Osteoblast (primary cell): Measurements from ENCODE around the gene ZSCAN5C. TPM values are rescaled to one million over a fixed set of nuclear protein-coding genes. Genes with fewer than 3 reads are reported as not detected.
A peak's percentile ranks its signal among the peaks of the same experiment; 100 is the strongest.
"Not testable (repeated sequence)": the region's sequence is repeated elsewhere in the genome, so short reads cannot be mapped to it uniquely, and the experiment has no call there.

Experiments
- DNase-seq: peaks from one replicate; pipeline ENCODE4 v3.0.0; 2011; ENCODE audit warnings: low spot score, mixed read lengths; ENCODE audit not compliant: insufficient read length; ENCODE audit errors: missing footprints
- H2AFZ ChIP-seq: 2 replicates; pipeline ENCODE4 v1.6.0; 2011; ENCODE audit warnings: mild to moderate bottlenecking, low read length
- H3K27ac ChIP-seq: 2 replicates; pipeline ENCODE4 v1.5.1; 2011; ENCODE audit warnings: mild to moderate bottlenecking, low read depth, low read length, moderate library complexity
- H3K27me3 ChIP-seq: 2 replicates; pipeline ENCODE4 v1.6.0; 2012; ENCODE audit warnings: mild to moderate bottlenecking, control low read depth, inconsistent platforms, low read length, moderate library complexity; ENCODE audit not compliant: insufficient read depth
- H3K36me3 ChIP-seq: 2 replicates; pipeline ENCODE4 v1.5.1; 2011; ENCODE audit warnings: mild to moderate bottlenecking, low read length, control low read depth, moderate library complexity; ENCODE audit not compliant: insufficient read depth
- H3K4me1 ChIP-seq: 2 replicates; pipeline ENCODE4 v1.5.1; 2011; ENCODE audit warnings: mild to moderate bottlenecking, low read length, control low read depth, moderate library complexity; ENCODE audit not compliant: insufficient read depth
- H3K4me2 ChIP-seq: 2 replicates; pipeline ENCODE4 v1.6.0; 2011; ENCODE audit warnings: mild to moderate bottlenecking, low read length; ENCODE audit not compliant: insufficient read depth
- H3K4me3 ChIP-seq: fragments of 200-600 bp; sonication (generic); 3 replicates; pipeline ENCODE4 v1.5.1; 2012; ENCODE audit warnings: mild to moderate bottlenecking, low read length, inconsistent platforms; ENCODE audit not compliant: insufficient read depth
- H3K79me2 ChIP-seq: 2 replicates; pipeline ENCODE4 v1.6.0; 2012; ENCODE audit warnings: mild to moderate bottlenecking, low read length, control low read depth, inconsistent platforms; ENCODE audit not compliant: insufficient read depth
- H3K9me3 ChIP-seq: 2 replicates; pipeline ENCODE4 v1.5.1; 2011; ENCODE audit warnings: low read depth, low read length, control low read depth
- H4K20me1 ChIP-seq: 2 replicates; pipeline ENCODE4 v1.6.0; 2012; ENCODE audit warnings: mild to moderate bottlenecking, low read length, control low read depth; ENCODE audit not compliant: insufficient read depth
- total RNA-seq: library from RNA; depleted of rRNA; stranded (reverse); fragments of >200 nt; gene quantifications from 2 replicates; pipeline ENCODE4 v1.2.3, GENCODE V29; 2012
- TF ChIP-seq, protein P1 (sequence below): IDR thresholded peaks from 2 replicates; pipeline ENCODE4 v1.5.1; 2011; ENCODE audit warnings: mild to moderate bottlenecking, low read depth, low read length, moderate library complexity; ENCODE audit errors: extremely low read depth

The ZSCAN5C gene
- total RNA-seq, 1 donor = not detected

DNA sequence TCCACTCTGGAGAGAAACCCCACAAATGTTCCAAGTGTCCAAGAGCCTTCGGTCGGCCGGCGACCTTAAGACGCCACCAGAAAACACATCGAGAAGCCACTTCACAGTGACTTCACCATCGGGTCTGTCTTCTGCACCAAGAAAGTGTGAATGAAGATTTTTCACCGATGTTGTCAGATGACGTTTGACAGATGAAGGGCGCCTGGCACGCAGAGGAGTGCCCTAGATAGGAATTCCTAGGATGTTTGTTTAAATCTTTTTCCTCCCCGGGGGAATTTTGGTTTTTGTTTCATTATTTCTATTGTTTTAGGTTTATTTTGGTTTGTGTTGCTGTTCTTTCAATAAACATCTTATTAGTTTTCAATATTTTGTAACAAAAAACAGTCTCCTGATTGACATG is 7.0 kb downstream of the ZSCAN5C start:
- no peak for DNase-seq
- H3K27ac ChIP-seq = no peak overlapping the region
- no peak overlapping the region for H2AFZ ChIP-seq
- no peaks in the 10 kb centered on the region for H3K79me2 ChIP-seq
- H3K4me1 ChIP-seq = no peaks in the 10 kb centered on the region
- TF ChIP-seq, protein P1, sequence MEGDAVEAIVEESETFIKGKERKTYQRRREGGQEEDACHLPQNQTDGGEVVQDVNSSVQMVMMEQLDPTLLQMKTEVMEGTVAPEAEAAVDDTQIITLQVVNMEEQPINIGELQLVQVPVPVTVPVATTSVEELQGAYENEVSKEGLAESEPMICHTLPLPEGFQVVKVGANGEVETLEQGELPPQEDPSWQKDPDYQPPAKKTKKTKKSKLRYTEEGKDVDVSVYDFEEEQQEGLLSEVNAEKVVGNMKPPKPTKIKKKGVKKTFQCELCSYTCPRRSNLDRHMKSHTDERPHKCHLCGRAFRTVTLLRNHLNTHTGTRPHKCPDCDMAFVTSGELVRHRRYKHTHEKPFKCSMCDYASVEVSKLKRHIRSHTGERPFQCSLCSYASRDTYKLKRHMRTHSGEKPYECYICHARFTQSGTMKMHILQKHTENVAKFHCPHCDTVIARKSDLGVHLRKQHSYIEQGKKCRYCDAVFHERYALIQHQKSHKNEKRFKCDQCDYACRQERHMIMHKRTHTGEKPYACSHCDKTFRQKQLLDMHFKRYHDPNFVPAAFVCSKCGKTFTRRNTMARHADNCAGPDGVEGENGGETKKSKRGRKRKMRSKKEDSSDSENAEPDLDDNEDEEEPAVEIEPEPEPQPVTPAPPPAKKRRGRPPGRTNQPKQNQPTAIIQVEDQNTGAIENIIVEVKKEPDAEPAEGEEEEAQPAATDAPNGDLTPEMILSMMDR = no peak
- no peaks in the 10 kb centered on the region for H3K9me3 ChIP-seq
- no peaks in the 10 kb centered on the region for H4K20me1 ChIP-seq
- H3K36me3 ChIP-seq = no peaks in the 10 kb centered on the region
- no peak overlapping the region for H3K4me3 ChIP-seq
- no peaks in the 10 kb centered on the region for H3K27me3 ChIP-seq
- no peak overlapping the region for H3K4me2 ChIP-seq

DNA sequence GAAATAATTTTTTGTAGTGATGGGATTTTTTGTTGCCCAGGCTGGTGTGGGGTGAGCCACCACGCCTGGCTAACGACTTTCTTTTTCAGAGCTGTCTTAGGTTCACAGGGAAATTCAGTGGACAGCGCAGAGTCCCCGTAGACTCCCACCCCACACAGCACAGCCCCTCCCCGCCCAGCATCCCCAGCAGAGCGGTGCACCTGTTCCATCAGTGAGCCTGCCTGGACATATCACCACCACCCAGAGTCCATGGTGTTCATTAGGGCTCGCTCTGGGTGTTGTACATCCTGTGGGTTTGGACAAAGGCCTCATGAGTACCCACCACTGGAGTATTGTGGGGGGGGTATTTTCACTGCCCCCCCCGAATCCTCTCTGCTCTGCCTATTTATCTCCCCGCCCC is 8.0 kb downstream of the ZSCAN5C start:
- not testable (repeated sequence) for DNase-seq, H3K4me3 ChIP-seq, H3K79me2 ChIP-seq, H2AFZ ChIP-seq, H3K9me3 ChIP-seq, H3K36me3 ChIP-seq, H3K27me3 ChIP-seq, H3K4me2 ChIP-seq, H4K20me1 ChIP-seq, H3K4me1 ChIP-seq, H3K27ac ChIP-seq

DNA sequence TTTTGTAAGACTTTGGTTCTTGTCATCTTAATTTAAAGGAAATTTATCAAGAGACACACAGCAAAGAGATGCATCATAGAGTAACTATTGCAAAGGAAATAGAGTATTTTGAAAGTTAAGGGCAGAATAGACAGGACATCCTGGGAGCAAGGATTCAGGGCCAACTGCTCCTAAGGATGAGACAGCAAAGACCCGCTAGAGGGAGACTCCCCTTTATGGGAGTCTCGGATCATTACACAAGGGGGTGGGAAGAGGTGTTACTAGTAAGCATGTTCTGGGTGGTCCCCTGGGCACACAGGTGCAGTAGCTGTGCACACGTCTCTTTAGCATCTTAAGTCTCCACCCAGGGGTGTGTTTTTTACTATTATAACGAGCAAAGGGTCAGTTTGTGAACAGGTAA is 9.6 kb downstream of the ZSCAN5C start:
- no peaks in the 10 kb centered on the region for H3K79me2 ChIP-seq

DNA sequence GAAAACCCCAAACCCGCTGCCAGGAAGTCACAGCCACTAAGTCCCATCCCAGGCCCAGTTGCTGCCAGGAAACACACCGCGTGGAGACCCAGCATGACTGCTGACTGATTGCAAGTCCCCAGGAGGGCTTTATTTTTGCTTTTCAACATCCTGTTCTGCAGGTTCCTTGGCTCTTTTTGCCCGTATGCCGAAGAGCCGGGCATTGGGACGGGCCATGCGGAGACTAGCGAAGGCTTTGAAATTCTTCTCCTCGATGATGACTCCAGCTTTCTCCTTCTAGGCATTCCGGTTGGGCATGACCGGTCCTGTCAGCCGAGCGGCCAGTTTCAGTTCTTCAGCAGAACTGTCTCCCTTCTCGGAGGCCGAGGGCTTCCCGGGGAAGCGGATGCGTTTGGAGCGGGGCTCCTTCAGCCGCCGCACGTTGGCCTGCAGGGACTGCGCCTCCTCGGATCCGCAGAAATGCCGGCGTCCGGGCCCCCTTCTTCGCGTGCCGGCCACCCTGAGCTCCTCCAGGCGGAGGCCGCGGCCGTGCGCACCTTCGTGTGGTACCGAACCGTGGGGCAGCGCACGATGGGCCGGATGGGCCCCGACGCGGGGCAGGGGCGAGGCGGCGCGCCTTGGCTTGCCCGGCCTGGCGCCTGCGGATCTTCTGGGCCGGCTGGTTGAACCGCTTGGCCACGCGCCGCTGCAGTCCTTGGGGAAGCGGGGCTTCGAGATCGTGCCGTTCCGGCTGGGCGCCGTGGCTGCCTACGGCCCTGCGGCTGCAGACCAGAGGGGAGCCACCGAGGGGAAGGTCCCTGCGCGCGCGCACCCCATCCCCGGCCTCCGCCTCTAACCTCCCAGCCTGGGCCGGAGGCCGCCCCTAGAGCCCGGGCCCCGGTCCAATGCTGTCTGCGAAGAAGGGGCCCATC is 15.2 kb downstream of the ZSCAN5C start:
- no peaks in the 10 kb centered on the region for H3K36me3 ChIP-seq
- H3K4me2 ChIP-seq = peak overlapping the region; percentile 84
- no peaks in the 10 kb centered on the region for H3K4me1 ChIP-seq
- H3K9me3 ChIP-seq = no peaks in the 10 kb centered on the region
- H3K27me3 ChIP-seq = no peaks in the 10 kb centered on the region
- peak overlapping the region; percentile 66 for H3K4me3 ChIP-seq
- no peak overlapping the region for H3K27ac ChIP-seq
- peak; percentile 94 for DNase-seq
- TF ChIP-seq, protein P1 = no peak
- H4K20me1 ChIP-seq = no peaks in the 10 kb centered on the region
- peak overlapping the region; percentile 89 for H2AFZ ChIP-seq
- H3K79me2 ChIP-seq = no peaks in the 10 kb centered on the region

More for the DNA sequence above, 9.6 kb downstream of the ZSCAN5C start:
- no peaks in the 10 kb centered on the region for H3K9me3 ChIP-seq
- no peak overlapping the region for H3K27ac ChIP-seq
- no peaks in the 10 kb centered on the region for H4K20me1 ChIP-seq
- no peaks in the 10 kb centered on the region for H3K36me3 ChIP-seq
- H3K4me2 ChIP-seq = no peak overlapping the region
- no peaks in the 10 kb centered on the region for H3K4me1 ChIP-seq
- H3K4me3 ChIP-seq = no peak overlapping the region
- no peak overlapping the region for H2AFZ ChIP-seq
- DNase-seq = no peak
- H3K27me3 ChIP-seq = no peaks in the 10 kb centered on the region
- TF ChIP-seq, protein P1 = no peak
